ENCODE results near the gene TEX52.

Gene TEX52

GRCh38 chr12:2857021-2857431, at the start of gene TEX52:
TEX52 (minus strand) TSS chr12:2857039; CDS start chr12:2857026, 13 bp downstream.
- H3K36me3 ChIP-seq (ENCODE audit: control insufficient read depth, insufficient read depth, low read length): no peaks in the 10 kb centered on the region
- H3K4me1 ChIP-seq (ENCODE audit: control insufficient read depth, insufficient read depth, low read length): no peaks in the 10 kb centered on the region
- H3K4me3 ChIP-seq (ENCODE audit: low read length): no peak within 1 kb of the TSS
- H3K9ac ChIP-seq (ENCODE audit: low read length): no peak within 1 kb of the TSS
- H3K9me3 ChIP-seq (ENCODE audit: control insufficient read depth, low read length): no peaks in the 10 kb centered on the region
- H3K27me3 ChIP-seq (ENCODE audit: control insufficient read depth, insufficient read depth, low read length): no peaks in the 10 kb centered on the region

- peaks cover 5% of the 10 kb centered on the region for H3K4me1 ChIP-seq (ENCODE audit: control insufficient read depth, insufficient read depth, low read length)
- H3K4me3 ChIP-seq (ENCODE audit: low read length): no peak overlapping the region
- H3K9me3 ChIP-seq (ENCODE audit: control insufficient read depth, low read length): no peaks in the 10 kb centered on the region
- H3K9ac ChIP-seq (ENCODE audit: low read length): no peak overlapping the region
- no peaks in the 10 kb centered on the region for H3K27me3 ChIP-seq (ENCODE audit: control insufficient read depth, insufficient read depth, low read length)
- no peaks in the 10 kb centered on the region for H3K36me3 ChIP-seq (ENCODE audit: control insufficient read depth, insufficient read depth, low read length)
Measured at GRCh38 chr12:2904260-2904659, 47.4 kb upstream of the TEX52 start.

DNA sequence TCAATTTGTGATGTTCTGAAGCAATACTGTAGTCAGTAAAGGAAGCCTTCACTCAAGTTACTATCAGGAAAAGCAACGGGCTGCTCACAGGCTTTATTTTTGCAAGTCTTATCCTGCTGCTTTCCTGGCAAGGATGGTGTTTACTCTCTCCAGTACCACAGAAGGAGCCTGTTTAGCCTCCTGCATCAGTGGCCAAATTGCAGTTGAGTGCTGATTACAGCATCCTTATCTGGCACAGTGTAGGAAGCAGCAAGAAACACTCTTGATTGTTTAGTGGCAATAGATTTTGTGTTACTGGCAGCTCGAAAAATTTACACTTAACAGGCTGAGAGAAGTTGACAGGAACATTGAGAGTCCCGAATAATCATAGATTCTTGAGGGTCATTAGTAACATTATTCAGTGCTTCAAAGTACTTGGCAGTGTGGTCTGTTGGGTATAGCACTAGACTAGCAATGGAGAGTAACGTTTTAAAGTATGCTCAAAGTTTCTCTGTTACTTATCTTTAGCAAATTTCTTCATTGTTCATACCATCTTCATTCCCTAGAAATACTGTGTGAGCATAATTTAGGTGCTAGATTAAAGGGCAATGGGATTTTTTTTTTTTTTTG, 45.5 kb upstream of the TEX52 start:
- no peak overlapping the region for H3K4me3 ChIP-seq (ENCODE audit: low read length)
- H3K9me3 ChIP-seq (ENCODE audit: control insufficient read depth, low read length): no peaks in the 10 kb centered on the region
- no peaks in the 10 kb centered on the region for H3K36me3 ChIP-seq (ENCODE audit: control insufficient read depth, insufficient read depth, low read length)
- no peaks in the 10 kb centered on the region for H3K27me3 ChIP-seq (ENCODE audit: control insufficient read depth, insufficient read depth, low read length)
- peaks cover 5% of the 10 kb centered on the region for H3K4me1 ChIP-seq (ENCODE audit: control insufficient read depth, insufficient read depth, low read length)
- H3K9ac ChIP-seq (ENCODE audit: low read length): no peak overlapping the region

- Histone ChIP-seq H3K4me1 (ENCODE audit: control insufficient read depth, insufficient read depth, low read length) (peaks cover 5% of the 10 kb centered on the region), H3K9me3 (ENCODE audit: control insufficient read depth, low read length) (no peaks in the 10 kb centered on the region), H3K36me3 (ENCODE audit: control insufficient read depth, insufficient read depth, low read length) (no peaks in the 10 kb centered on the region), H3K4me3 (ENCODE audit: low read length) (no peak overlapping the region), H3K27me3 (ENCODE audit: control insufficient read depth, insufficient read depth, low read length) (no peaks in the 10 kb centered on the region), H3K9ac (ENCODE audit: low read length) (no peak overlapping the region)
Measured at GRCh38 chr12:2900642-2901041, 43.8 kb upstream of the TEX52 start.

DNA sequence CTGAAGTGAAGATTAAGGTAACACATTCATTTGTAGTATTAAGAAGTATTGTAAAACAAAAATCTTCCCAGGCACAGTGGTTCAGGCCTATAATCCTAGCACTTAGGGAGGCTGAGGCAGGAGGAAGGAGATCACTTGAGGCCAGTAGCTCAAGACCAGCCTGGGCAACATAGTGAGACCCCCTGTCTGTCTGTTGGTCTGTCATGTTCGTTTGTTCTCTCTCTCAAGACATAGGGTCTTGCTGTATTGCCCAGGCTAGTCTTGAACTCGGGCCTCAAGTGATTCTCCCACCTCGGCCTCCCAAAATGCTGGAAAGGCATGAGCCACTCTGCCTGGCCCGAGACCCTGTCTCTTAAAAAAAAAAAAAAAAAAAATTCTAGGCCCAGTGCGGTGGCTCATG, 40.6 kb upstream of the TEX52 start:
- no peaks in the 10 kb centered on the region for H3K9me3 ChIP-seq (ENCODE audit: control insufficient read depth, low read length)
- peaks cover 3% of the 10 kb centered on the region for H3K4me1 ChIP-seq (ENCODE audit: control insufficient read depth, insufficient read depth, low read length)
- no peaks in the 10 kb centered on the region for H3K27me3 ChIP-seq (ENCODE audit: control insufficient read depth, insufficient read depth, low read length)
- H3K4me3 ChIP-seq (ENCODE audit: low read length): no peak overlapping the region
- H3K9ac ChIP-seq (ENCODE audit: low read length): no peak overlapping the region
- H3K36me3 ChIP-seq (ENCODE audit: control insufficient read depth, insufficient read depth, low read length): no peaks in the 10 kb centered on the region

DNA sequence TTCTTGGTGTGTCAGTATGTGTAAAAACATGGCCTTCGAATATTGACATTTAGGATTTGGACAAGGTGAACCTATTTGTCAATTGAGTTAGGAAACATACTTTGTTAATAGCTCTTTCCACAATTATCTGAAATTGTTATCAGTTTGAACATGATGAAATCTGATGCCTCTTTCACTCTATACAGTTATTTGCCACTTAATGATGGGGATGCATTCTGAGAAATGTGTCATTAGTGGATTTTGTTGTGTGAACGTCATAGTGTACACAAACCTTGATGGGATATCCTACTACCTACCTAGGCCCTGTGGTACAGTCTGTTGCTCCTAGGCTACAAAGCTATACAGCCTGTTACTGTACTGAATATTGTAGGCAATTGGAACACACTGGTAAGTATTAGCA, 38.7 kb upstream of the TEX52 start:
- H3K27me3 ChIP-seq (ENCODE audit: control insufficient read depth, insufficient read depth, low read length): no peaks in the 10 kb centered on the region
- no peak overlapping the region for H3K4me3 ChIP-seq (ENCODE audit: low read length)
- H3K36me3 ChIP-seq (ENCODE audit: control insufficient read depth, insufficient read depth, low read length): no peaks in the 10 kb centered on the region
- H3K9me3 ChIP-seq (ENCODE audit: control insufficient read depth, low read length): no peaks in the 10 kb centered on the region
- no peaks in the 10 kb centered on the region for H3K4me1 ChIP-seq (ENCODE audit: control insufficient read depth, insufficient read depth, low read length)
- no peak overlapping the region for H3K9ac ChIP-seq (ENCODE audit: low read length)

GRCh38 chr12:2895051-2895451, 38.2 kb upstream of the TEX52 start:
- Histone ChIP-seq H3K27me3 (ENCODE audit: control insufficient read depth, insufficient read depth, low read length) (no peaks in the 10 kb centered on the region), H3K36me3 (ENCODE audit: control insufficient read depth, insufficient read depth, low read length) (no peaks in the 10 kb centered on the region), H3K4me3 (ENCODE audit: low read length) (no peak overlapping the region), H3K4me1 (ENCODE audit: control insufficient read depth, insufficient read depth, low read length) (peaks cover 4% of the 10 kb centered on the region), H3K9ac (ENCODE audit: low read length) (no peak overlapping the region), H3K9me3 (ENCODE audit: control insufficient read depth, low read length) (no peaks in the 10 kb centered on the region)

GRCh38 chr12:2893007-2893406, 36.2 kb upstream of the TEX52 start:
- H3K27me3 ChIP-seq (ENCODE audit: control insufficient read depth, insufficient read depth, low read length): no peaks in the 10 kb centered on the region
- H3K9ac ChIP-seq (ENCODE audit: low read length): no peak overlapping the region
- peaks cover 5% of the 10 kb centered on the region for H3K4me1 ChIP-seq (ENCODE audit: control insufficient read depth, insufficient read depth, low read length)
- no peaks in the 10 kb centered on the region for H3K36me3 ChIP-seq (ENCODE audit: control insufficient read depth, insufficient read depth, low read length)
- H3K4me3 ChIP-seq (ENCODE audit: low read length): no peak overlapping the region
- H3K9me3 ChIP-seq (ENCODE audit: control insufficient read depth, low read length): no peaks in the 10 kb centered on the region

GRCh38 chr12:2892246-2892645, 35.4 kb upstream of the TEX52 start:
- Histone ChIP-seq H3K9ac (ENCODE audit: low read length) (no peak overlapping the region), H3K4me1 (ENCODE audit: control insufficient read depth, insufficient read depth, low read length) (peaks cover 5% of the 10 kb centered on the region), H3K9me3 (ENCODE audit: control insufficient read depth, low read length) (no peaks in the 10 kb centered on the region), H3K36me3 (ENCODE audit: control insufficient read depth, insufficient read depth, low read length) (no peaks in the 10 kb centered on the region), H3K27me3 (ENCODE audit: control insufficient read depth, insufficient read depth, low read length) (no peaks in the 10 kb centered on the region), H3K4me3 (ENCODE audit: low read length) (no peak overlapping the region)

GRCh38 chr12:2891240-2892053, 34.6 kb upstream of the TEX52 start:
- Histone ChIP-seq H3K4me3 (ENCODE audit: low read length) (peak overlapping the region; percentile 84), H3K9me3 (ENCODE audit: control insufficient read depth, low read length) (no peaks in the 10 kb centered on the region), H3K4me1 (ENCODE audit: control insufficient read depth, insufficient read depth, low read length) (peaks cover 5% of the 10 kb centered on the region), H3K27me3 (ENCODE audit: control insufficient read depth, insufficient read depth, low read length) (no peaks in the 10 kb centered on the region), H3K36me3 (ENCODE audit: control insufficient read depth, insufficient read depth, low read length) (no peaks in the 10 kb centered on the region), H3K9ac (ENCODE audit: low read length) (peak overlapping the region; percentile 92)

DNA sequence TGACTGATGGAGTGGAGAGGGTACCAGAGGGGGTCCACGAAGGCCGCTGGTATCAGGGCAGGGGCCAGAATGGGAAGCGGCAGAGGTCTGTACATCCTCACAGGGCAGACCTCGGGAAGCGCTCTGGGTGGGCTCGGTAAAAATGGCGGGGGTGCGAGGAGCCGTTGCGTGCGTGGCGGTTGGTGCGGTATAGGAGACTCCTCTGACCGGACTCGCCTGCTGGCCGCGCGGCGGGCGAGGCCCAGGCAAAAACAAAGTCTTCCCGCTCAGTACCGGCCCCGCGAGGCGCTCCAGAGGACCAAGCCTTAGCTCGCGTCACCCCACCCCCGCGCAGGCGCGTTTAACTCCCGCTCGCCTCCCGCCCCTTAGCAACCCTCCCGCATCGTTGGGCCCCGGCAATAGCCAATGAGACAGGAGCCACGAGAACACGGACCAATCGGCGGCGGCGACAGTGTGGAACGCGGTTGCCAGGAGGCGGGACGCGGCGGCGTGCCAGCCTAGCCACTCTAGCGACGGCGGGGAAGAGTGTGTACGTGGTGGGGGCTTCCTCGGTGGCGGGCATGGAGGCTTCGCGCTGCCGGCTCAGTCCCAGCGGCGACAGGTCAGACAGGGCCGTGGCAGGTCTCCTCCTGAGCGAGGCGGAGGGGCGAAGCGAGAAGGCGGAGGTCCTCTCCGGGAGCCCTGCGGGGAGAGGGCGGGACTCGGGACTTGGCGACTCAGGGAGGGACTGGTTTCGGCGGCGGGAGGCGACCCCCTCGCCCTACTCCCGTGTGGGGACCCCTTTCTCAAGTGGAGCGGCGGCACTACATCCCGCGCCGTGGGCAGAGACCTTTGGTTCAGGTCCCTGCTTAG, 33.8 kb upstream of the TEX52 start, which contains the start of gene TULP3:
Gene TULP3, plus strand, starts transcription at position 504 of the 852 bp plus-strand sequence. Its CDS starts 57 bp downstream, at position 561.
- Histone ChIP-seq H3K9ac (ENCODE audit: low read length) (peak within 1 kb of the TSS; percentile 92), H3K9me3 (ENCODE audit: control insufficient read depth, low read length) (no peaks in the 10 kb centered on the region), H3K36me3 (ENCODE audit: control insufficient read depth, insufficient read depth, low read length) (no peaks in the 10 kb centered on the region), H3K27me3 (ENCODE audit: control insufficient read depth, insufficient read depth, low read length) (no peaks in the 10 kb centered on the region), H3K4me1 (ENCODE audit: control insufficient read depth, insufficient read depth, low read length) (peaks cover 5% of the 10 kb centered on the region), H3K4me3 (ENCODE audit: low read length) (peak within 1 kb of the TSS; percentile 84)

GRCh38 chr12:2890001-2890387, 33.2 kb upstream of the TEX52 start:
- Histone ChIP-seq H3K36me3 (ENCODE audit: control insufficient read depth, insufficient read depth, low read length) (no peaks in the 10 kb centered on the region), H3K4me3 (ENCODE audit: low read length) (peak overlapping the region; percentile 84), H3K9me3 (ENCODE audit: control insufficient read depth, low read length) (no peaks in the 10 kb centered on the region), H3K27me3 (ENCODE audit: control insufficient read depth, insufficient read depth, low read length) (no peaks in the 10 kb centered on the region), H3K9ac (ENCODE audit: low read length) (peak overlapping the region; percentile 68), H3K4me1 (ENCODE audit: control insufficient read depth, insufficient read depth, low read length) (peaks cover 5% of the 10 kb centered on the region)
